HG02759 (cell line): ENCODE results near the gene PLPPR5.
"Not testable (repeated sequence)": the region's sequence is repeated elsewhere in the genome, so short reads cannot be mapped to it uniquely, and the experiment has no call there.

Experiments
- ATAC-seq: cut with Tn5 transposase; IDR thresholded peaks from one replicate; pipeline ENCODE4 v1.9.1; 2021; ENCODE audit warnings: mild to moderate bottlenecking, moderate library complexity; ENCODE audit not compliant: unreplicated experiment

The PLPPR5 gene

DNA sequence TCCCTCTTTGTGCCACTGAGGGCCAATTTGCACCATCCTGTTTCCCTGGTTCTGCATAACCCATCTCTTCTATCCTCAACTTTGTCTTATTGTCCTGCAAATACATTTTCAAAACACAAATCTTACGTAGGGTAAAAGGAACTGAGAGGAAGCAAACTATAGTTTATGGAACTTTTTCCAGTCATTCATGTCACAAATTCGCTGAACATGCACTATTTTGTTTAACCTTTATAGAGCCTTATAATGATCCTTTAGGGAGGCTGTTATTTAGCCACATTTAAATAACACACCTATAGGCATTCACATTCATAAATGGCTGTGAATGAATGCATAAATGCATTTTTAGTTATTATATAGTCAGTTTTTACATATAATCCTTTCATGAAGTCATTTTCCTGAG lies 85.0 kb downstream of the PLPPR5 start:
- ATAC-seq: no peak

- no peak for ATAC-seq
Observed at GRCh38 chr1:98919211-98919610, 85.5 kb downstream of the PLPPR5 start.

GRCh38 chr1:98914547-98914946 lies 90.1 kb downstream of the PLPPR5 start:
- no peak for ATAC-seq

DNA sequence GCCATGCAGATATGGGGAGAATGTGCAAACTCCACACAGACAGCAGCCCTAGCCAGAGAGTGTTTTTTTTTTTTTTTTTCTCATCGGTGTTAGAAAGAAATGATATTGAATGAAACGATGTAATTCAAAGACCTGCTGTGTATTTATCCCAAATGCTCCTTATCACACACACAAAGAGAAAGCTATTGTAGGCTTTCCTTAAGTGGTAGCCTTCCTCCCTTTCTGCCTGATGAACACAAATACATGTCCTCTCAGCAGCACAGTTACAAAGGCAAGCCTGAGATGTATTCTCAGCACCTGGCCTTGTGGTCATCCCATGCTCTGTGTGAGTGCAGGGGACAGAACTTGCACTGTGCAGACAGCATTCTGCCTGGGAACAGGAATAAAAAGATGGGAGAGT lies 93.8 kb downstream of the PLPPR5 start:
- no peak for ATAC-seq

DNA sequence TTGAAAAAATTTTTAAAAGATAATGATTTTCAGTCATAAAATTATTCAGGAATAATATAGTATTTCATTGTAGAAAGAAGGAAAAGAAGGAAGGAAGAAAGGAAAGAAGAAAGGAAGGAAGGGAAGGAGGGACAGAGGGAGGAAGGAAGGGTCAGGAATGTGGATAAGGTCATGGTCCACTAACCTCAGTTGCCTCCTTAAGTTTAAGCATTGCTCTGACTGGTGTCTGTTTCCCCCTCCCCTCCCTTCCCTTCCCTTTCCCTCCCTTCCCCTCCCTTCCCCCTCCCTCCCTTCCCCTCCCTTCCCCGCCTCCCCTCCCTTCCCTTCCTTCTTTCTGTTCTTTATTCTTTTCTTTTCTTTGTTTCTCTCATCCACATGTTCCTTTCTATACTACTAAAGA lies 95.7 kb downstream of the PLPPR5 start:
- ATAC-seq: no peak

DNA sequence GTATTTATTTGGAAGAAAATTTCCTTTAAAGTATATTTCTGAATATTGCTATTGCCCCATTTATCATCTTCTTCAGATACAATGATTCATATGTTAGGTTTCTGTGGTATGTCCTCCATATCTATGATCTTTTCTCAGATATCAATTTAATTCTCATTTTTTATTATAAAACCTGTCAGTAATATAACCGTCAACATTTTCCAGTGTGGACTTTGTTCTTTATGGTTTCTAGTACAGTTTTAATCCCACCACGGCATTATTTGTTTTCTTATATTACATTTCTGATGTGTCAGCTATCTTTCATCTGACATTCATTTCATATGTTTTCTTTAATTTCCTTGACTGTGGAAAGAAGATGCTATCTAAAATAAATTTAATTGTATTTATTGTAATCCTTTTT lies 97.9 kb downstream of the PLPPR5 start:
- ATAC-seq: no peak

DNA sequence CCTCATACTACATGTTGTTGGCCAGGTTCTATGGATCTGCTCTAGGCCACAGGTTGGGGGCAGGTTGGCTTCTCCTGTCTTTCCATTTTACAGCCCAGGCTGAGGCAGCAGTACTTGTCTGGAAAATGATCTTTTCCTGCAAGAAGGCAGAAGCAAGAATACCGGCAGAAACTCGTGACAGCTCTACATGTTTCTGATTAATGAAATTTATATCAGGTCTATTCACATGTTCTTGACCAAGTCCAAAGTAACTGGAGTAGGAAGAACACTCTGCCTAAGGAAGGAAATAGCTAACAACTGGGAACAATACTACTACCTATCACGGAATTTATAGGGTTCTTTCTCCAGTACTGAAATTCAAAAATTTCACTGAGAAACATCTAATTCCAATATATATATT lies 98.3 kb downstream of the PLPPR5 start:
- ATAC-seq: no peak

- ATAC-seq: no peak
Observed at GRCh38 chr1:98904684-98905083, 100.0 kb downstream of the PLPPR5 start.

DNA sequence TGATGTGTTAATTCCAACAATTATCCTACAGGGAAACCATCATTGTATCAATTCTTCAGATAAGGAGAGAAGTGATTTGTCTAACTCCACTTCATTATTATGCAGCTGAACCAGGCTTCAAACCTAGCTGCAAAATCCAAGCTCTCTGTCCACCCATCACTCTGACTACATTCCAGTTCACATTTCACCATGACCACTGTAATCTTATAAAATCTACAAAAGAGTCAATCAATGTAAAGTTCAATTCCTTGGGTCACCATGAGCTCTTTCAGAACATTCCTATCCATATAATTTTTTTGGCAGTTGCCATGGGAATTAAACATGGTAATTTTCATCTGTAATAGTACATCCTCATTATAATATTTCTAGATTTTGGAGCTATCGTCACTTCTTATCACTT lies 100.9 kb downstream of the PLPPR5 start:
- ATAC-seq: no peak

GRCh38 chr1:98903261-98903660 lies 101.4 kb downstream of the PLPPR5 start:
- no peak for ATAC-seq

GRCh38 chr1:98898940-98899339 lies 105.7 kb downstream of the PLPPR5 start:
- ATAC-seq: no peak

- no peak for ATAC-seq
Observed at GRCh38 chr1:98897479-98897878, 107.2 kb downstream of the PLPPR5 start.

GRCh38 chr1:98896711-98897445 lies 107.8 kb downstream of the PLPPR5 start:
- no peak for ATAC-seq

DNA sequence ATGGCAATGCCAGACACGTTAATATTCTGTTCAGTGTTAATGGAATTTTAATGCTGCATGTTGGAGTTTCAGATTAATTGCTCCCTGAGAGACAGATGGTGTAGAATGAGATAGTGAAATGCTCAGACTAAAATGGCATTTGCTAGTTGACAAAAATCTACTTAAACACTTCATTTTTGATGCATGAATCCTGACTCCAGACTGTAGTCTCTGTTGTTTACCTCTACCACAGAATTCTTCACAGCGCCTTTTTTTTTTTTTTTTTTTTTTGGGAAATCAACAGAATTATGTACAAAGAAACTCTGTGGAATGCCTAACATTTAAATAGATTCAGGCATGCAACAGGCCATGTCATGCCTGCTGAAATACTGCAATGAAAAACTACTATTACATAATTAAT lies 111.3 kb downstream of the PLPPR5 start:
- ATAC-seq: no peak

GRCh38 chr1:98888869-98889268 lies 115.8 kb downstream of the PLPPR5 start:
- ATAC-seq: no peak

- ATAC-seq: no peak
Observed at GRCh38 chr1:98887507-98887906, 117.2 kb downstream of the PLPPR5 start.

DNA sequence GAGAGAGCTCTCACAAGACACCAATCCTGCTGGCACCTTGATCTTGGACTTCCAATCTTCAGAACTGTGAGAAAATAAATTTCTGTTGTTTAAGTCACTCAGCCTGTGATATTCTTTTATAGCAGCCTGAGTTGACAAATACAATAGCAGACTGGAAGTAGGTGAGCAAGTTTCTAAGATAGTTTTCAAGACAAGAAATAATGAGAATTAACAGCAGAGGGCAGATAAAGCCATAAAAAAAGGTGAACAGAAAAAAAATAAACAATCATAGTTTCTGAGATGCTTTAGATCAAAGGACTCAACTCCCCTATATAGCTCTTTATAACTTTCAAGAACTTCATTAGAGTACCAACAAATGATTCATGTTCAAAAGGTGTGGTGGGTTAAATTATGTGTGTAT lies 119.8 kb downstream of the PLPPR5 start:
- no peak for ATAC-seq

GRCh38 chr1:98881901-98882300 lies 122.8 kb downstream of the PLPPR5 start:
- no peak for ATAC-seq

GRCh38 chr1:98881234-98881633 lies 123.4 kb downstream of the PLPPR5 start:
- not testable (repeated sequence) for ATAC-seq

- no peak for ATAC-seq
Observed at GRCh38 chr1:98874828-98875227, 129.8 kb downstream of the PLPPR5 start.

GRCh38 chr1:98870959-98871903 lies 133.4 kb downstream of the PLPPR5 start:
- peak; percentile 98 for ATAC-seq

- no peak for ATAC-seq
Observed at GRCh38 chr1:98865796-98866195, 138.9 kb downstream of the PLPPR5 start.
